DOHH2 (cell line): ENCODE results near the gene THBD.

Experiments used
- CTCF ChIP-seq: fragments of 200-600 bp; sonication (generic); IDR thresholded peaks from one replicate; pipeline ENCODE4 v1.5.1; 2014; ENCODE audit warnings: antibody characterized with exemption, mild to moderate bottlenecking, low read depth, low read length; ENCODE audit not compliant: poor library complexity, severe bottlenecking
- EZH2phosphoT487 ChIP-seq: fragments of 200-600 bp; sonication (generic); IDR thresholded peaks from 2 replicates; pipeline ENCODE4 v1.6.1; 2017; ENCODE audit warnings: borderline replicate concordance, mild to moderate bottlenecking, antibody characterized with exemption, low read length, moderate library complexity, mixed read lengths

GRCh38 chr20:23094213-23094896, 44.9 kb upstream of the THBD start:
- TF ChIP-seq CTCF (no peak), EZH2phosphoT487 (no peak)
